PC-3 (cell line): ENCODE data around the gene CYFIP2. TPM values are rescaled to one million over a fixed set of nuclear protein-coding genes. Genes with fewer than 3 reads are reported as not detected.

ENCODE experiments used
- ATAC-seq: fragments of 200-7000 bp; cut with Tn5 transposase; 2 replicates; pipeline ENCODE4 v1.9.1; 2020; ENCODE audit warnings: mild to moderate bottlenecking, moderate library complexity
- BruUV-seq: library from RNA; stranded (reverse); fragments of 400-500 nt; replicated peaks from 2 replicates; lab custom pipeline; 2021; lab: Mats Ljungman, UMichigan
- CTCF ChIA-PET: fragments of 300-600 bp; sonication (Branson Sonifier 250); formaldehyde crosslinking; loops from one replicate; lab custom pipeline; 2022; ENCODE audit warnings: antibody characterized with exemption; lab: Charles Lee
- POLR2A ChIA-PET: fragments of 300-600 bp; sonication (Branson Sonifier 250); formaldehyde crosslinking; loops from one replicate; lab custom pipeline; 2022; ENCODE audit warnings: antibody characterized with exemption; ENCODE audit not compliant: unreplicated experiment; lab: Charles Lee
- DNase-seq: peaks from one replicate; pipeline ENCODE4 v3.0.0-alpha.2; 2015
- H2AFZ ChIP-seq: fragments of 300-600 bp; sonication (generic); 2 replicates; pipeline ENCODE4 v1.6.0; 2016; ENCODE audit warnings: antibody characterized with exemption, low read length
- H3F3A ChIP-seq: fragments of 300-600 bp; sonication (generic); one replicate; pipeline ENCODE4 v1.6.0; 2017; ENCODE audit warnings: antibody characterized with exemption, low read length, control low read depth, mild to moderate bottlenecking; ENCODE audit not compliant: unreplicated experiment
- H3K27ac ChIP-seq: fragments of 300-600 bp; sonication (generic); 2 replicates; pipeline ENCODE4 v1.5.1; 2016; ENCODE audit warnings: mild to moderate bottlenecking, low read length
- H3K27me3 ChIP-seq: fragments of 300-600 bp; sonication (generic); 2 replicates; pipeline ENCODE4 v1.6.1; 2016; ENCODE audit warnings: low read length, mixed read lengths
- H3K36me3 ChIP-seq: fragments of 300-600 bp; sonication (generic); 2 replicates; pipeline ENCODE4 v1.6.1; 2016; ENCODE audit warnings: low read depth, mixed run types, low read length, mixed read lengths
- H3K4me1 ChIP-seq: fragments of 300-600 bp; sonication (generic); 2 replicates; pipeline ENCODE4 v1.5.1; 2016; ENCODE audit warnings: low read length; ENCODE audit not compliant: insufficient read depth
- H3K4me2 ChIP-seq: fragments of 300-600 bp; sonication (generic); 2 replicates; pipeline ENCODE4 v1.6.0; 2016; ENCODE audit warnings: low read length
- H3K4me3 ChIP-seq: fragments of 300-600 bp; sonication (generic); 2 replicates; pipeline ENCODE4 v1.5.1; 2016; ENCODE audit warnings: mild to moderate bottlenecking, low read length, mixed read lengths
- H3K79me2 ChIP-seq: fragments of 300-600 bp; sonication (generic); 2 replicates; pipeline ENCODE4 v1.6.1; 2017; ENCODE audit warnings: low read length, mixed read lengths
- H3K9ac ChIP-seq: fragments of 300-600 bp; sonication (generic); 2 replicates; pipeline ENCODE4 v1.6.0; 2016; ENCODE audit warnings: mild to moderate bottlenecking, low read length
- H3K9me2 ChIP-seq: fragments of 300-600 bp; sonication (generic); replicated peaks from 2 replicates; pipeline ENCODE4 v1.6.1; 2016; ENCODE audit warnings: mixed run types, low read length, mixed read lengths
- H3K9me3 ChIP-seq: fragments of 300-600 bp; sonication (generic); 2 replicates; pipeline ENCODE4 v1.6.1; 2016; ENCODE audit warnings: low read length, mixed read lengths
- H4K20me1 ChIP-seq: fragments of 300-600 bp; sonication (generic); 2 replicates; pipeline ENCODE4 v1.6.1; 2016; ENCODE audit warnings: low read length, mixed read lengths
- EZH2 ChIP-seq: fragments of 300-600 bp; sonication (generic); IDR thresholded peaks from one replicate; pipeline ENCODE4 v1.6.1; 2017; ENCODE audit warnings: antibody characterized with exemption, mild to moderate bottlenecking, low read length; ENCODE audit not compliant: unreplicated experiment
- EZH2phosphoT487 ChIP-seq: fragments of 300-600 bp; sonication (generic); IDR thresholded peaks from 2 replicates; pipeline ENCODE4 v1.6.1; 2018; ENCODE audit warnings: mild to moderate bottlenecking, antibody characterized with exemption, low read length, borderline replicate concordance
- intact Hi-C: fragments of 100-400 bp; cut with micrococcal nuclease; formaldehyde crosslinking; loops from 2 replicates; pipeline ENCODE4 v1.9.0; 2023
- total RNA-seq: library from RNA; depleted of rRNA; stranded (reverse); fragments of >200 nt; gene quantifications from 2 replicates; pipeline ENCODE4 v1.2.3, GENCODE V29; 2014
- TF ChIP-seq, protein P1 (sequence below): fragments of 300-600 bp; sonication (generic); conservative IDR thresholded peaks from 2 replicates; pipeline ENCODE4 v1.5.1; 2017; ENCODE audit warnings: antibody characterized with exemption, low read depth, mild to moderate bottlenecking, low read length

CYFIP2 gene
- total RNA-seq, 1 experiment from 2014 or later: 36.0 TPM

DNA sequence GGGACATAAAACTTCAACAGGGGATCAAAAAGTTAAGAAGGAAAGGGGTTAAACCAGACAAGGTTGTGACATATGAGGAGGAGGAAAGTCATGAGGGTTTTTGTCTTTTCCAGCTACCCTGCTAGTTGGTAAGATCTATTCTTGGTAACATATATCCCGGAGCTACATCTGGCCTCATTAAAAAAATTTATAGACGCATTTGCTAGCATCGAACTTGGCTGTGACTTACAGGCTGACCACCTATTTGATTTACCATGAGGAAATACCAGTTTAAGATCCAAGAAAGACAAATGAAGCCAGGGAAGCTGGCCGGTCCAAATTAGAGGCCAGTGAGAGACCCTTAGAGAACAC lies 106.5 kb downstream of the CYFIP2 start:
- peak overlapping the region; percentile 77 for H3K9ac ChIP-seq
- peak; percentile 82 for ATAC-seq
- H3K27me3 ChIP-seq: no peaks in the 10 kb centered on the region
- H3K4me2 ChIP-seq: peak overlapping the region; percentile 77
- H3K79me2 ChIP-seq: no peaks in the 10 kb centered on the region
- peaks cover 16% of the 10 kb centered on the region for H3F3A ChIP-seq
- DNase-seq: peak; percentile 83
- H3K27ac ChIP-seq: peak overlapping the region; percentile 95
- no peak for TF ChIP-seq EZH2phosphoT487
- TF ChIP-seq, protein P1, sequence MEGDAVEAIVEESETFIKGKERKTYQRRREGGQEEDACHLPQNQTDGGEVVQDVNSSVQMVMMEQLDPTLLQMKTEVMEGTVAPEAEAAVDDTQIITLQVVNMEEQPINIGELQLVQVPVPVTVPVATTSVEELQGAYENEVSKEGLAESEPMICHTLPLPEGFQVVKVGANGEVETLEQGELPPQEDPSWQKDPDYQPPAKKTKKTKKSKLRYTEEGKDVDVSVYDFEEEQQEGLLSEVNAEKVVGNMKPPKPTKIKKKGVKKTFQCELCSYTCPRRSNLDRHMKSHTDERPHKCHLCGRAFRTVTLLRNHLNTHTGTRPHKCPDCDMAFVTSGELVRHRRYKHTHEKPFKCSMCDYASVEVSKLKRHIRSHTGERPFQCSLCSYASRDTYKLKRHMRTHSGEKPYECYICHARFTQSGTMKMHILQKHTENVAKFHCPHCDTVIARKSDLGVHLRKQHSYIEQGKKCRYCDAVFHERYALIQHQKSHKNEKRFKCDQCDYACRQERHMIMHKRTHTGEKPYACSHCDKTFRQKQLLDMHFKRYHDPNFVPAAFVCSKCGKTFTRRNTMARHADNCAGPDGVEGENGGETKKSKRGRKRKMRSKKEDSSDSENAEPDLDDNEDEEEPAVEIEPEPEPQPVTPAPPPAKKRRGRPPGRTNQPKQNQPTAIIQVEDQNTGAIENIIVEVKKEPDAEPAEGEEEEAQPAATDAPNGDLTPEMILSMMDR: no peak
- TF ChIP-seq EZH2: no peak
- CTCF ChIA-PET: interaction anchor here (0.7 to 1.6 kb wide), 2 partner anchors 18 to 99 kb away, joined by 4 to 5 read pairs; no protein-coding TSS in a partner anchor
- peak overlapping the region; percentile 56 for H2AFZ ChIP-seq
- no peaks in the 10 kb centered on the region for H4K20me1 ChIP-seq
- peak overlapping the region; percentile 49 for H3K4me3 ChIP-seq
- intact Hi-C loops: loop anchor here (1.0 to 5.0 kb wide), 5 partner anchors 13 to 295 kb away; no protein-coding TSS in a partner anchor
- no TSS peak for BruUV-seq
- H3K9me2 ChIP-seq: no peaks in the 10 kb centered on the region
- no peaks in the 10 kb centered on the region for H3K36me3 ChIP-seq
- POLR2A ChIA-PET: interaction anchor here (0.6 to 1.0 kb wide), 2 partner anchors 17 to 118 kb away, joined by 3 read pairs; no protein-coding TSS in a partner anchor
- no peaks in the 10 kb centered on the region for H3K9me3 ChIP-seq
- peaks cover 36% of the 10 kb centered on the region for H3K4me1 ChIP-seq

DNA sequence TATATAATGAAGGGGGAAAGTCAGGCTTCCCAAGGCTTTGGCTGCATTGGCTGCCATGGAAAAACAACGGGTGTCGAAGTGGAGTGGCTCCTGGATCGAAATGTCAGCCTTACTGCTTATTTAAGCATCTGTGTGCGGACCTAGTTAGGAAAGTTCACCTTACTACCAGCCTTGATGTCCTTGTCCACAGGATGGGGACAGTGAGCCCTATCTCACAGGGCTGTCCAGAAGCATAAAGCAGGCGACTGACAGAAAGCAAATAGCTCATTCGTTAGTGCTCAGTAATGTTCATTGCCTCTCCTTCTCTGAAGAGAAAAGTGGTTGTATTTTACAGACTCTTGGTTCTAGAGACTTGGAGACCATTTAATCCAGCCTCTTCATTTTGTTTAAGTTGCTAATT lies 112.6 kb downstream of the CYFIP2 start:
- H3K9me3 ChIP-seq: no peaks in the 10 kb centered on the region
- peaks cover 12% of the 10 kb centered on the region for H3K4me1 ChIP-seq
- intact Hi-C loops: no loop called here
- H3K27me3 ChIP-seq: no peaks in the 10 kb centered on the region
- H3K36me3 ChIP-seq: no peaks in the 10 kb centered on the region
- no peaks in the 10 kb centered on the region for H3F3A ChIP-seq
- no peak overlapping the region for H3K4me2 ChIP-seq
- no peak overlapping the region for H3K9ac ChIP-seq
- BruUV-seq: no TSS peak
- H4K20me1 ChIP-seq: no peaks in the 10 kb centered on the region
- ChIA-PET POLR2A (interaction anchor here (0.6 to 0.8 kb wide), 2 partner anchors 93 to 682 kb away, joined by 3 to 6 read pairs; no protein-coding TSS in a partner anchor), CTCF (interaction anchor here (0.5 to 1.7 kb wide), 9 partner anchors 9 to 340 kb away, joined by 3 to 10 read pairs (median 4); no protein-coding TSS in a partner anchor)
- no peaks in the 10 kb centered on the region for H3K9me2 ChIP-seq
- ATAC-seq (peak; percentile 81), DNase-seq (peak; percentile 36)
- H3K4me3 ChIP-seq: no peak overlapping the region
- H3K79me2 ChIP-seq: no peaks in the 10 kb centered on the region
- H3K27ac ChIP-seq: no peak overlapping the region
- no peak overlapping the region for H2AFZ ChIP-seq
- TF ChIP-seq EZH2 (no peak), EZH2phosphoT487 (no peak)
- TF ChIP-seq, protein P1: peak; percentile 42

DNA sequence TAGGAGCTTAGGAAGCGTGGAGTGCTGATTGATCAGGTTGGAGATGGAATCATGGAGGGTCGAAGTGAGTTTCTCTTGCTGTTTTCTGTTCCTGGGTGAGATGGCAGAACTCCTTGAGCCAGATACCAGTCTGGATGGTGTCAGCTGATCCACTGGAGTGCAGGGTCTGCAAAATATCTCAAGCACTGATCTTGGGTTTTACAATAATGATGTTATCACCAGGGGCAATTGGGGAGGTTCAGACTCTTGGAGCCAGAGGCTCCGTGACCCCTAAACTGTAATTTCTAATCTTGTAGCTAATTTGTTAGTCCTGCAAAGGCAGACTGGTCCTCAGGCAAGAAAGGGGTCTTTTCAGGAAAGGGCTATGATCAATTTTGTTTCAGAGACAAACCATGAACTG lies 114.1 kb downstream of the CYFIP2 start:
- TF ChIP-seq EZH2: no peak
- TF ChIP-seq, protein P1: no peak
- no peak for TF ChIP-seq EZH2phosphoT487
- H3K9ac ChIP-seq: no peak overlapping the region
- POLR2A ChIA-PET: no interaction called here
- no peak overlapping the region for H3K27ac ChIP-seq
- CTCF ChIA-PET: no interaction called here
- H3K4me3 ChIP-seq: no peak overlapping the region
- no peaks in the 10 kb centered on the region for H3K36me3 ChIP-seq
- no peaks in the 10 kb centered on the region for H3K79me2 ChIP-seq
- no peaks in the 10 kb centered on the region for H3K27me3 ChIP-seq
- H3K4me2 ChIP-seq: no peak overlapping the region
- H2AFZ ChIP-seq: no peak overlapping the region
- H3F3A ChIP-seq: peaks cover 3% of the 10 kb centered on the region
- DNase-seq (no peak), ATAC-seq (no peak)
- no TSS peak for BruUV-seq
- intact Hi-C loops: no loop called here
- H3K9me3 ChIP-seq: no peaks in the 10 kb centered on the region
- H3K9me2 ChIP-seq: no peaks in the 10 kb centered on the region
- no peaks in the 10 kb centered on the region for H4K20me1 ChIP-seq
- H3K4me1 ChIP-seq: peaks cover 24% of the 10 kb centered on the region
